Activated CD8-positive, alpha-beta T cell treated with anti-CD3 and anti-CD28 coated beads, Interleukin-2, amount 10 ng/mL, durations not matched to agents 7 days and 5 days (primary cell): ENCODE results near the gene GDPD4. TPM values are rescaled to one million over a fixed set of nuclear protein-coding genes. Genes with fewer than 3 reads are reported as not detected.

Source experiments
- ATAC-seq: fragments of 150-1000 bp; cut with Tn5 transposase; one replicate; pipeline ENCODE4 v1.10.0; 2021; ENCODE audit warnings: moderate library complexity
- CTCF ChIA-PET: fragments of 350-600 bp; sonication (Branson Sonifier 250); formaldehyde crosslinking; loops from one replicate; lab custom pipeline; 2021; ENCODE audit warnings: antibody characterized with exemption; lab: Charles Lee
- POLR2A ChIA-PET: fragments of 350-600 bp; sonication (Branson Sonifier 250); formaldehyde crosslinking; loops from one replicate; lab custom pipeline; 2021; ENCODE audit warnings: antibody characterized with exemption; lab: Charles Lee
- DNase-seq: peaks from one replicate; pipeline ENCODE4 v3.0.0-alpha.2; 2020
- H3K27ac Mint-ChIP-seq: one replicate; pipeline ENCODE4 v1.8.0; 2021; ENCODE audit warnings: mild to moderate bottlenecking, mixed read lengths
- H3K27me3 Mint-ChIP-seq: one replicate; pipeline ENCODE4 v1.8.0; 2021; ENCODE audit warnings: low read depth, mixed read lengths
- H3K36me3 Mint-ChIP-seq: one replicate; pipeline ENCODE4 v1.8.0; 2021; ENCODE audit warnings: low read depth, mixed read lengths
- H3K4me1 Mint-ChIP-seq: one replicate; pipeline ENCODE4 v1.8.0; 2021; ENCODE audit warnings: low read depth, mixed read lengths
- H3K4me3 Mint-ChIP-seq: one replicate; pipeline ENCODE4 v1.8.0; 2021; ENCODE audit warnings: mild to moderate bottlenecking, mixed read lengths
- H3K9me3 Mint-ChIP-seq: one replicate; pipeline ENCODE4 v1.8.0; 2022; ENCODE audit warnings: mixed read lengths; ENCODE audit not compliant: insufficient read depth
- total RNA-seq, 2 experiments: library from RNA; stranded (reverse); gene quantifications; one replicate each; pipeline ENCODE4 v1.2.3, GENCODE V29; 2021

The GDPD4 gene
- total RNA-seq, 2 experiments from 2014 or later = not detected

GRCh38 chr11:77262803-77263202 lies 38.7 kb downstream of the GDPD4 start:
- peaks cover 35% of the 10 kb centered on the region for H3K27me3 Mint-ChIP-seq
- no peak overlapping the region for H3K4me3 Mint-ChIP-seq
- ATAC-seq = no peak
- no peaks in the 10 kb centered on the region for H3K4me1 Mint-ChIP-seq
- CTCF ChIA-PET = no interaction called here
- no peaks in the 10 kb centered on the region for H3K36me3 Mint-ChIP-seq
- no peak for DNase-seq
- peaks cover 3% of the 10 kb centered on the region for H3K9me3 Mint-ChIP-seq
- H3K27ac Mint-ChIP-seq = no peak overlapping the region
- POLR2A ChIA-PET = no interaction called here

DNA sequence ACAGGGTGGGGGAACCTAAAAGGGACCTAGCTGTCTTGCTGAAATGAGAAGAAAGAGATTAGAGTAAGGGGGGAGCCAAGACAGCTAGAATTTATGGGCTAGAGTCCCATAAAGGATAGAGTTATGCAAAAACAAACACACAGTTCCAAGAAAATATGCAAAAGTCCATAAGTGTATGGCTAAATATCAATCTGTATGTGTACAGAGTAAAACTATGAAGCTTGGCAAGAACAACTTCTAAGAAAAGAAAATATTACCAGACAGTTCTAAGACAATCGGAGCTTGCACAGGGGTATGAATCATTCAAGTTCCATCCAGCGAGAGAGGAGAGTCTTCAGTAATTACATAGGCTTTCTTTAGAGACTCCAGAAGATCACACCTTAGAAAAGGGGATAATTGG lies 41.8 kb downstream of the GDPD4 start:
- Mint-ChIP-seq H3K4me3 (no peak overlapping the region), H3K27me3 (peaks cover 34% of the 10 kb centered on the region), H3K27ac (no peak overlapping the region), H3K4me1 (no peaks in the 10 kb centered on the region), H3K9me3 (peaks cover 3% of the 10 kb centered on the region), H3K36me3 (no peaks in the 10 kb centered on the region)
- ChIA-PET POLR2A (no interaction called here), CTCF (interaction anchor here (1.2 kb wide), 1 partner anchor 9 kb away, joined by 3 read pairs; no protein-coding TSS in a partner anchor)
- ATAC-seq (no peak), DNase-seq (no peak)

- CTCF ChIA-PET = no interaction called here
- POLR2A ChIA-PET = no interaction called here
These were observed 47.8 kb downstream of the GDPD4 start for GRCh38 chr11:77253690-77254089.

GRCh38 chr11:77252555-77253270 lies 48.8 kb downstream of the GDPD4 start:
- ChIA-PET POLR2A (no interaction called here), CTCF (no interaction called here)
- H3K27ac Mint-ChIP-seq = no peak overlapping the region
- H3K36me3 Mint-ChIP-seq = no peaks in the 10 kb centered on the region
- ATAC-seq (no peak), DNase-seq (no peak)
- H3K4me3 Mint-ChIP-seq = no peak overlapping the region
- H3K27me3 Mint-ChIP-seq = peaks cover 7% of the 10 kb centered on the region
- no peaks in the 10 kb centered on the region for H3K4me1 Mint-ChIP-seq
- H3K9me3 Mint-ChIP-seq = peaks cover 5% of the 10 kb centered on the region

More at GRCh38 chr11:77253690-77254089, 47.8 kb downstream of the GDPD4 start:
- no peaks in the 10 kb centered on the region for H3K4me1 Mint-ChIP-seq
- H3K36me3 Mint-ChIP-seq = no peaks in the 10 kb centered on the region
- no peak overlapping the region for H3K27ac Mint-ChIP-seq
- no peak for DNase-seq
- H3K4me3 Mint-ChIP-seq = no peak overlapping the region
- H3K27me3 Mint-ChIP-seq = peaks cover 10% of the 10 kb centered on the region
- H3K9me3 Mint-ChIP-seq = peaks cover 5% of the 10 kb centered on the region
- no peak for ATAC-seq

GRCh38 chr11:77250881-77251640 lies 50.4 kb downstream of the GDPD4 start:
- ATAC-seq (no peak), DNase-seq (no peak)
- H3K27me3 Mint-ChIP-seq = no peaks in the 10 kb centered on the region
- ChIA-PET CTCF (interaction anchor here (1.0 kb wide), 1 partner anchor 9 kb away, joined by 3 read pairs; no protein-coding TSS in a partner anchor), POLR2A (no interaction called here)
- no peak overlapping the region for H3K27ac Mint-ChIP-seq
- H3K9me3 Mint-ChIP-seq = peaks cover 5% of the 10 kb centered on the region
- no peaks in the 10 kb centered on the region for H3K4me1 Mint-ChIP-seq
- no peaks in the 10 kb centered on the region for H3K36me3 Mint-ChIP-seq
- no peak overlapping the region for H3K4me3 Mint-ChIP-seq

DNA sequence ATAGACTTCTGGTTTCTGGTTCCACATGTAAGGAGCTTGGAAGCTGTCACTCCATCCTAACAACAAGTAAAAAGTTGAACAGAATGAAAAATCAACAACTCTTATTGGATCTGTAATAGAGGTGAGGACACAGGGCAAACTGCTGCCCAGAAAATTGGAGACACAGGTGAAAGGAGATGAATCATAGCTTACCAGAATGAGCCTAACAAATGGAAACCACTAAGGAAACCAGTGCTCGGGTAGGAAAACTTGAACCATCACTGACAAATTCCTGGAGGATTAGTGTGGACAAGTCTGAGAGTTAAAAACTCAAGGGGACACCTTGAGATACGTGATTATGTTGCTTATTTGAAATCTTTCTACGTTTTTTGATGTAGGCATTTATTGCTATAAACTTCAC lies 52.1 kb downstream of the GDPD4 start:
- H3K4me3 Mint-ChIP-seq = no peak overlapping the region
- H3K9me3 Mint-ChIP-seq = peaks cover 5% of the 10 kb centered on the region
- H3K36me3 Mint-ChIP-seq = no peaks in the 10 kb centered on the region
- no peaks in the 10 kb centered on the region for H3K4me1 Mint-ChIP-seq
- no peaks in the 10 kb centered on the region for H3K27me3 Mint-ChIP-seq
- no peak for DNase-seq
- no peak for ATAC-seq
- H3K27ac Mint-ChIP-seq = no peak overlapping the region
- ChIA-PET POLR2A (no interaction called here), CTCF (interaction anchor here (1.3 kb wide), 1 partner anchor 223 kb away, joined by 3 read pairs; no protein-coding TSS in a partner anchor)

GRCh38 chr11:77244277-77245027 lies 57.0 kb downstream of the GDPD4 start:
- POLR2A ChIA-PET = no interaction called here
- H3K9me3 Mint-ChIP-seq = no peaks in the 10 kb centered on the region
- no peak overlapping the region for H3K27ac Mint-ChIP-seq
- H3K4me1 Mint-ChIP-seq = no peaks in the 10 kb centered on the region
- no peak for ATAC-seq
- no peak overlapping the region for H3K4me3 Mint-ChIP-seq
- no peaks in the 10 kb centered on the region for H3K27me3 Mint-ChIP-seq
- CTCF ChIA-PET = interaction anchor here (1.4 kb wide), 1 partner anchor 303 kb away, joined by 3 read pairs; no protein-coding TSS in a partner anchor
- DNase-seq = no peak
- no peaks in the 10 kb centered on the region for H3K36me3 Mint-ChIP-seq

- no peak for ATAC-seq
- Mint-ChIP-seq H3K27me3 (peaks cover 14% of the 10 kb centered on the region), H3K4me3 (no peak overlapping the region), H3K36me3 (no peaks in the 10 kb centered on the region), H3K4me1 (no peaks in the 10 kb centered on the region), H3K9me3 (no peaks in the 10 kb centered on the region), H3K27ac (no peak overlapping the region)
- no peak for DNase-seq
- ChIA-PET POLR2A (no interaction called here), CTCF (no interaction called here)
These were observed 64.6 kb downstream of the GDPD4 start for GRCh38 chr11:77236901-77237300.

GRCh38 chr11:77233011-77233410 lies 68.5 kb downstream of the GDPD4 start:
- no peak for DNase-seq
- Mint-ChIP-seq H3K36me3 (no peaks in the 10 kb centered on the region), H3K4me1 (no peaks in the 10 kb centered on the region), H3K27ac (no peak overlapping the region), H3K4me3 (no peak overlapping the region), H3K9me3 (no peaks in the 10 kb centered on the region), H3K27me3 (peaks cover 14% of the 10 kb centered on the region)
- ATAC-seq = no peak
- ChIA-PET CTCF (interaction anchor here (1.6 kb wide), 1 partner anchor 357 kb away, joined by 3 read pairs; the partner anchor contains the start of gene AQP11), POLR2A (no interaction called here)

- peaks cover 14% of the 10 kb centered on the region for H3K27me3 Mint-ChIP-seq
- DNase-seq = no peak
- H3K4me3 Mint-ChIP-seq = no peak overlapping the region
- CTCF ChIA-PET = interaction anchor here (1.6 kb wide), 1 partner anchor 358 kb away, joined by 3 read pairs; the partner anchor contains the start of gene AQP11
- H3K36me3 Mint-ChIP-seq = no peaks in the 10 kb centered on the region
- no peaks in the 10 kb centered on the region for H3K9me3 Mint-ChIP-seq
- no peak for ATAC-seq
- no peaks in the 10 kb centered on the region for H3K4me1 Mint-ChIP-seq
- no peak overlapping the region for H3K27ac Mint-ChIP-seq
- POLR2A ChIA-PET = no interaction called here
These were observed 69.2 kb downstream of the GDPD4 start for GRCh38 chr11:77232242-77232641.

GRCh38 chr11:77231800-77232199 lies 69.7 kb downstream of the GDPD4 start:
- no peak for DNase-seq
- Mint-ChIP-seq H3K4me3 (no peak overlapping the region), H3K4me1 (no peaks in the 10 kb centered on the region), H3K9me3 (no peaks in the 10 kb centered on the region), H3K27me3 (peaks cover 14% of the 10 kb centered on the region), H3K27ac (no peak overlapping the region), H3K36me3 (no peaks in the 10 kb centered on the region)
- ATAC-seq = no peak
- CTCF ChIA-PET = interaction anchor here (1.6 kb wide), 1 partner anchor 358 kb away, joined by 3 read pairs; the partner anchor contains the start of gene AQP11
- POLR2A ChIA-PET = no interaction called here
